GM12878 (cell line): ENCODE data around the gene TRPC4. TPM values are rescaled to one million over a fixed set of nuclear protein-coding genes. Genes with fewer than 3 reads are reported as not detected.

ENCODE experiments used
- ATAC-seq: fragments of 200-7000 bp; cut with Tn5 transposase; 3 replicates; pipeline ENCODE4 v1.9.1; 2020; ENCODE audit warnings: mild to moderate bottlenecking, moderate library complexity
- BruUV-seq: library from RNA; stranded (reverse); fragments of 400-500 nt; replicated peaks from 2 replicates; lab custom pipeline; 2021; lab: Mats Ljungman, UMichigan
- CTCF ChIA-PET: fragments of 300-600 bp; sonication (Branson Sonifier 250); formaldehyde crosslinking; extraction: SDS; loops from one replicate; lab custom pipeline; 2021; ENCODE audit warnings: inconsistent platforms; lab: Yijun Ruan, JAX
- POLR2A ChIA-PET: fragments of 350-600 bp; formaldehyde crosslinking; extraction: SDS; loops from one replicate; lab custom pipeline; 2021; ENCODE audit warnings: inconsistent platforms; lab: Charles Lee
- RAD21 ChIA-PET: fragments of 300-600 bp; sonication (Branson Sonifier 250); formaldehyde crosslinking; loops from one replicate; lab custom pipeline; 2023; ENCODE audit warnings: antibody characterized with exemption; ENCODE audit not compliant: unreplicated experiment; lab: Charles Lee
- SMC1A ChIA-PET: fragments of 300-600 bp; sonication (Branson Sonifier 250); formaldehyde crosslinking; loops from one replicate; lab custom pipeline; 2023; ENCODE audit not compliant: unreplicated experiment, uncharacterized antibody; lab: Charles Lee
- DNase-seq: peaks from one replicate; pipeline ENCODE4 v3.0.0-alpha.2; 2011; ENCODE audit warnings: low read depth, low spot score
- FAIRE-seq: peaks from 3 replicates; lab custom pipeline; 2011; peaks lifted over from hg19 to GRCh38; lab: Jason Lieb, UNC
- H2AFZ ChIP-seq: 2 replicates; pipeline ENCODE4 v1.6.0; 2011; ENCODE audit warnings: low read depth, low read length, control low read depth; ENCODE audit not compliant: control insufficient read depth
- H3K27ac ChIP-seq: 2 replicates; pipeline ENCODE4 v1.5.1; 2011; ENCODE audit warnings: control low read depth; ENCODE audit not compliant: control insufficient read depth, insufficient read depth
- H3K27me3 ChIP-seq, 2 experiments: replicated peaks in 1 of 2; 2 replicates each; pipeline versions ENCODE4 v1.6.0 to v1.6.1; 2011; ENCODE audit warnings: low read length in 1 of 2; ENCODE audit not compliant: control insufficient read depth in 2 of 2, insufficient read depth in 2 of 2
- H3K36me3 ChIP-seq, 2 experiments: 2 replicates each; pipeline ENCODE4 v1.5.1; 2011; ENCODE audit warnings: low read length in 1 of 2; ENCODE audit not compliant: control insufficient read depth in 2 of 2, insufficient read depth in 2 of 2
- H3K4me1 ChIP-seq: 2 replicates; pipeline ENCODE4 v1.6.1; 2011; ENCODE audit warnings: mild to moderate bottlenecking, low read length, moderate library complexity, mixed read lengths; ENCODE audit not compliant: control insufficient read depth, insufficient read depth
- H3K4me2 ChIP-seq: 2 replicates; pipeline ENCODE4 v1.6.0; 2011; ENCODE audit warnings: control low read depth; ENCODE audit not compliant: control insufficient read depth, insufficient read depth
- H3K4me3 ChIP-seq: fragments of 200-600 bp; sonication (generic); 2 replicates; pipeline ENCODE4 v1.5.1; 2016
- H3K79me2 ChIP-seq: 2 replicates; pipeline ENCODE4 v1.6.0; 2011; ENCODE audit warnings: low read length; ENCODE audit not compliant: control insufficient read depth, insufficient read depth
- H3K9ac ChIP-seq: 2 replicates; pipeline ENCODE4 v1.8.0; 2011; ENCODE audit warnings: low read length, control low read depth, mixed read lengths; ENCODE audit not compliant: control insufficient read depth, insufficient read depth
- H3K9me3 ChIP-seq: replicated peaks from 3 replicates; pipeline ENCODE4 v1.5.1; 2011; ENCODE audit warnings: mild to moderate bottlenecking, low read length; ENCODE audit not compliant: control insufficient read depth, insufficient read depth
- H4K20me1 ChIP-seq: 2 replicates; pipeline ENCODE4 v1.6.0; 2011; ENCODE audit not compliant: control insufficient read depth, insufficient read depth
- ATF2 ChIP-seq: IDR thresholded peaks from 2 replicates; pipeline ENCODE4 v1.6.1; 2012; ENCODE audit warnings: low read length, inconsistent platforms
- FOXK2 ChIP-seq: fragments of 450-650 bp; IDR thresholded peaks from 2 replicates; pipeline ENCODE4 v1.6.1; 2017; ENCODE audit warnings: mild to moderate bottlenecking, moderate library complexity
- HDGF ChIP-seq: fragments of 450-650 bp; IDR thresholded peaks from 2 replicates; pipeline ENCODE4 v1.6.1; 2016; ENCODE audit warnings: antibody characterized with exemption
- MYB ChIP-seq: fragments of 150-350 bp; IDR thresholded peaks from 2 replicates; pipeline ENCODE4 v1.6.1; 2014; ENCODE audit warnings: mild to moderate bottlenecking, low read depth, low read length, borderline replicate concordance
- NR2C1 ChIP-seq: fragments of 450-650 bp; IDR thresholded peaks from 2 replicates; pipeline ENCODE4 v1.6.1; 2017; ENCODE audit warnings: antibody characterized with exemption, mild to moderate bottlenecking, moderate library complexity
- SMAD5 ChIP-seq: IDR thresholded peaks from 2 replicates; pipeline ENCODE4 v1.6.1; 2016; ENCODE audit warnings: antibody characterized with exemption, low read depth
- SREBF1 ChIP-seq: IDR thresholded peaks from 2 replicates; pipeline ENCODE4 v1.6.1; 2012; ENCODE audit warnings: mild to moderate bottlenecking, low read length
- ZNF24 ChIP-seq: fragments of 450-650 bp; IDR thresholded peaks from 2 replicates; pipeline ENCODE4 v1.6.1; 2017; ENCODE audit warnings: antibody characterized with exemption, mild to moderate bottlenecking
- WGBS: methylation state at CpG from one replicate; pipeline ENCODE4 v1.1.6; 2016; ENCODE audit warnings: low lambda C conversion rate; ENCODE audit not compliant: insufficient replicate concordance, insufficient coverage; ENCODE audit errors: missing lambda C conversion rate; 5-methylcytosine and 5-hydroxymethylcytosine counted together
- in situ Hi-C: fragments of 300-500 bp; cut with MboI; formaldehyde crosslinking; loops from 9 replicates; pipeline ENCODE4 v1.14.3; 2018; ENCODE audit warnings: mixed read lengths
- intact Hi-C: fragments of 100-400 bp; cut with micrococcal nuclease; formaldehyde crosslinking; loops from one replicate; pipeline ENCODE4 v1.14.2; 2022; ENCODE audit not compliant: unreplicated experiment
- polyA plus RNA-seq, 11 experiments: library from polyadenylated mRNA; depleted of rRNA in 4 of 11; unstranded in 6 of 11; stranded (reverse) in 5 of 11; fragments of >200 nt; fragmentation: Nextera tagmentation in 4 of 11; fragmentation: Illumina TruSeq in 1 of 11; extraction: Ambion mirVana in 4 of 11; extraction: Trizol in 1 of 11; gene quantifications; 1 replicate in 1 of 11; 2 replicates in 10 of 11; pipeline versions ENCODE4 v1.2.1 to v1.2.3, GENCODE V29; 2011 to 2016; ENCODE audit warnings: inconsistent platforms in 2 of 11, missing spikeins in 2 of 11, low read depth in 1 of 11
- total RNA-seq, 4 experiments: library from RNA; depleted of rRNA in 3 of 4; stranded (reverse); fragments of >200 nt in 3 of 4; fragmentation: Illumina TruSeq in 1 of 4; extraction: Trizol in 1 of 4; gene quantifications; 2 replicates each; pipeline versions ENCODE4 v1.2.1 to v1.2.3, GENCODE V29; 2013 to 2021
- TF ChIP-seq, protein P1 (sequence below): fragments of 450-650 bp; IDR thresholded peaks from 2 replicates; pipeline ENCODE4 v1.6.1; 2016; ENCODE audit warnings: mild to moderate bottlenecking, moderate library complexity, borderline replicate concordance
- TF ChIP-seq, protein P2 (sequence below): IDR thresholded peaks from 2 replicates; pipeline ENCODE4 v1.6.1; 2011; ENCODE audit warnings: borderline replicate concordance, low read depth, mild to moderate bottlenecking, moderate library complexity, mixed read lengths, low read length; ENCODE audit not compliant: insufficient read depth; ENCODE audit errors: extremely low read length

TRPC4 gene
- total and polyA plus RNA-seq, 10 of the 15 experiments (the other 5 are each of a cell fraction or from before 2014, with no cell fraction given), result not detected

GRCh38 chr13:37769078-37769477 lies 100.5 kb downstream of the TRPC4 start (continued):
- TF ChIP-seq ATF2, result no peak

GRCh38 chr13:37766502-37766901 lies 103.1 kb downstream of the TRPC4 start:
- H3K4me1 ChIP-seq, result no peaks in the 10 kb centered on the region
- H3K4me2 ChIP-seq, result no peak overlapping the region
- RAD21 ChIA-PET, result no interaction called here
- ATAC-seq (no peak), DNase-seq (no peak), FAIRE-seq (no peak)
- no peaks in the 10 kb centered on the region for H3K27me3 ChIP-seq
- no peaks in the 10 kb centered on the region for H3K9me3 ChIP-seq
- no peak overlapping the region for H3K27ac ChIP-seq
- in situ Hi-C loops (no loop called here), intact Hi-C loops (no loop called here)
- H3K79me2 ChIP-seq, result no peaks in the 10 kb centered on the region
- SMC1A ChIA-PET, result no interaction called here
- TF ChIP-seq NR2C1, result no peak
- no peak for TF ChIP-seq MYB
- TF ChIP-seq ZNF24, result no peak
- TF ChIP-seq SMAD5, result no peak
- H3K36me3 ChIP-seq, result no peaks in the 10 kb centered on the region
- no TSS peak for BruUV-seq
- no peak overlapping the region for H3K9ac ChIP-seq
- WGBS, result 5% methylated on average over 3 of the region's 3 CpGs
- no peaks in the 10 kb centered on the region for H4K20me1 ChIP-seq
- no peak overlapping the region for H3K4me3 ChIP-seq
- CTCF ChIA-PET, result no interaction called here
- POLR2A ChIA-PET, result no interaction called here
- no peak overlapping the region for H2AFZ ChIP-seq

DNA sequence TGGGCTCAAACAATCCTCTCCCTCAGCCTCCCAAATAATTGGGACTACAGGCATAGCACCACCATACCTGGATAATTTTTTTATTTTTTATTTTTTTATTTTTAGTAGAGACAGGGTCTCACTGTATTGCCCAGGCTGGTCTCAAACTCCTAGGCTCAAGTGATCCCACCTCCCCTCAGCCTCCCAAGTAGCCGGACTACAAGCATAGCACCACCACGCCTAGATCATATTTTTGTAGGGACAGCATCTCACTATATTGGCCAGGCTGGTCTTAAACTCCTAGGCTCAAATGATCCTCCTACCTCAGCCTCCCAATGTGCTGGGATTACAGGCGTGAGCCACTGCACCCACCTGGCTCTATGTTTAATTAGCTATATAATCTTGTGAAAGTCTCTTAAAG lies 114.2 kb downstream of the TRPC4 start:
- BruUV-seq, result no TSS peak
- ChIA-PET SMC1A (no interaction called here), CTCF (no interaction called here), RAD21 (no interaction called here), POLR2A (no interaction called here)
- no peak overlapping the region for H3K27ac ChIP-seq
- H2AFZ ChIP-seq, result no peak overlapping the region
- no peak overlapping the region for H3K4me2 ChIP-seq
- intact Hi-C loops (no loop called here), in situ Hi-C loops (no loop called here)
- H3K4me3 ChIP-seq, result no peak overlapping the region
- no peaks in the 10 kb centered on the region for H3K9me3 ChIP-seq
- TF ChIP-seq, protein P1, sequence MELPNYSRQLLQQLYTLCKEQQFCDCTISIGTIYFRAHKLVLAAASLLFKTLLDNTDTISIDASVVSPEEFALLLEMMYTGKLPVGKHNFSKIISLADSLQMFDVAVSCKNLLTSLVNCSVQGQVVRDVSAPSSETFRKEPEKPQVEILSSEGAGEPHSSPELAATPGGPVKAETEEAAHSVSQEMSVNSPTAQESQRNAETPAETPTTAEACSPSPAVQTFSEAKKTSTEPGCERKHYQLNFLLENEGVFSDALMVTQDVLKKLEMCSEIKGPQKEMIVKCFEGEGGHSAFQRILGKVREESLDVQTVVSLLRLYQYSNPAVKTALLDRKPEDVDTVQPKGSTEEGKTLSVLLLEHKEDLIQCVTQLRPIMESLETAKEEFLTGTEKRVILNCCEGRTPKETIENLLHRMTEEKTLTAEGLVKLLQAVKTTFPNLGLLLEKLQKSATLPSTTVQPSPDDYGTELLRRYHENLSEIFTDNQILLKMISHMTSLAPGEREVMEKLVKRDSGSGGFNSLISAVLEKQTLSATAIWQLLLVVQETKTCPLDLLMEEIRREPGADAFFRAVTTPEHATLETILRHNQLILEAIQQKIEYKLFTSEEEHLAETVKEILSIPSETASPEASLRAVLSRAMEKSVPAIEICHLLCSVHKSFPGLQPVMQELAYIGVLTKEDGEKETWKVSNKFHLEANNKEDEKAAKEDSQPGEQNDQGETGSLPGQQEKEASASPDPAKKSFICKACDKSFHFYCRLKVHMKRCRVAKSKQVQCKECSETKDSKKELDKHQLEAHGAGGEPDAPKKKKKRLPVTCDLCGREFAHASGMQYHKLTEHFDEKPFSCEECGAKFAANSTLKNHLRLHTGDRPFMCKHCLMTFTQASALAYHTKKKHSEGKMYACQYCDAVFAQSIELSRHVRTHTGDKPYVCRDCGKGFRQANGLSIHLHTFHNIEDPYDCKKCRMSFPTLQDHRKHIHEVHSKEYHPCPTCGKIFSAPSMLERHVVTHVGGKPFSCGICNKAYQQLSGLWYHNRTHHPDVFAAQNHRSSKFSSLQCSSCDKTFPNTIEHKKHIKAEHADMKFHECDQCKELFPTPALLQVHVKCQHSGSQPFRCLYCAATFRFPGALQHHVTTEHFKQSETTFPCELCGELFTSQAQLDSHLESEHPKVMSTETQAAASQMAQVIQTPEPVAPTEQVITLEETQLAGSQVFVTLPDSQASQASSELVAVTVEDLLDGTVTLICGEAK, result no peak
- TF ChIP-seq, protein P2, sequence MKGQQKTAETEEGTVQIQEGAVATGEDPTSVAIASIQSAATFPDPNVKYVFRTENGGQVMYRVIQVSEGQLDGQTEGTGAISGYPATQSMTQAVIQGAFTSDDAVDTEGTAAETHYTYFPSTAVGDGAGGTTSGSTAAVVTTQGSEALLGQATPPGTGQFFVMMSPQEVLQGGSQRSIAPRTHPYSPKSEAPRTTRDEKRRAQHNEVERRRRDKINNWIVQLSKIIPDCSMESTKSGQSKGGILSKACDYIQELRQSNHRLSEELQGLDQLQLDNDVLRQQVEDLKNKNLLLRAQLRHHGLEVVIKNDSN, result no peak
- TF ChIP-seq HDGF (no peak), SREBF1 (no peak), FOXK2 (no peak)
- no peak overlapping the region for H3K9ac ChIP-seq
- no peak for ATAC-seq
- H3K79me2 ChIP-seq, result no peaks in the 10 kb centered on the region
- no peaks in the 10 kb centered on the region for H3K4me1 ChIP-seq
- FAIRE-seq, result no peak
- H3K27me3 ChIP-seq, result no peaks in the 10 kb centered on the region
- no peaks in the 10 kb centered on the region for H4K20me1 ChIP-seq
- 26% methylated on average over 3 of the region's 3 CpGs for WGBS
- no peak for DNase-seq
- H3K36me3 ChIP-seq, result no peaks in the 10 kb centered on the region
